Type B pancreatic cell (in vitro differentiated cells): ENCODE results near the gene SYP. TPM values are rescaled to one million over a fixed set of nuclear protein-coding genes. Genes with fewer than 3 reads are reported as not detected.

Source experiments
- DNase-seq: peaks from one replicate; pipeline ENCODE4 v3.0.0; 2021; ENCODE audit warnings: mixed read lengths; ENCODE audit not compliant: unreplicated experiment; ENCODE audit errors: extremely low spot score
- H3K27ac Mint-ChIP-seq: 2 replicates; pipeline ENCODE4 v1.8.0; 2021; ENCODE audit warnings: mild to moderate bottlenecking, mixed read lengths
- H3K27me3 Mint-ChIP-seq: 2 replicates; pipeline ENCODE4 v1.8.0; 2021; ENCODE audit warnings: mixed read lengths
- H3K36me3 Mint-ChIP-seq: 2 replicates; pipeline ENCODE4 v1.8.0; 2021; ENCODE audit warnings: mixed read lengths
- H3K4me1 Mint-ChIP-seq: one replicate; pipeline ENCODE4 v1.8.0; 2021; ENCODE audit warnings: mixed read lengths; ENCODE audit not compliant: unreplicated experiment
- H3K4me3 Mint-ChIP-seq: 2 replicates; pipeline ENCODE4 v1.8.0; 2021; ENCODE audit warnings: mild to moderate bottlenecking, mixed read lengths
- H3K9me3 Mint-ChIP-seq: 2 replicates; pipeline ENCODE4 v1.8.0; 2021; ENCODE audit warnings: mixed read lengths
- CTCF ChIP-seq: fragments of 200-600 bp; sonication (generic); conservative IDR thresholded peaks from 2 replicates; pipeline ENCODE4 v1.5.0; 2021; ENCODE audit warnings: antibody characterized with exemption, mild to moderate bottlenecking
- total RNA-seq: library from RNA; stranded (reverse); gene quantifications from 2 replicates; pipeline ENCODE4 v1.2.1, GENCODE V29; 2021; ENCODE audit warnings: low replicate concordance

SYP gene
- total RNA-seq, 1 donor from 2014 or later: 13.6 TPM

- no peaks in the 10 kb centered on the region for H3K9me3 Mint-ChIP-seq
- DNase-seq: no peak
- peaks cover 4% of the 10 kb centered on the region for H3K36me3 Mint-ChIP-seq
- H3K27ac Mint-ChIP-seq: no peak overlapping the region
- H3K27me3 Mint-ChIP-seq: no peaks in the 10 kb centered on the region
- no peaks in the 10 kb centered on the region for H3K4me1 Mint-ChIP-seq
- H3K4me3 Mint-ChIP-seq: no peak overlapping the region
- no peak for TF ChIP-seq CTCF
Measured at GRCh38 chrX:49246541-49246940, 46.5 kb upstream of the SYP start.

GRCh38 chrX:49244207-49244606, 44.2 kb upstream of the SYP start:
- Mint-ChIP-seq H3K4me1 (no peaks in the 10 kb centered on the region), H3K4me3 (no peak overlapping the region), H3K9me3 (no peaks in the 10 kb centered on the region), H3K27me3 (no peaks in the 10 kb centered on the region), H3K27ac (no peak overlapping the region), H3K36me3 (no peaks in the 10 kb centered on the region)
- no peak for DNase-seq
- no peak for TF ChIP-seq CTCF

- Mint-ChIP-seq H3K9me3 (no peaks in the 10 kb centered on the region), H3K4me1 (no peaks in the 10 kb centered on the region), H3K4me3 (no peak overlapping the region), H3K27me3 (no peaks in the 10 kb centered on the region), H3K36me3 (no peaks in the 10 kb centered on the region), H3K27ac (no peak overlapping the region)
- no peak for TF ChIP-seq CTCF
- no peak for DNase-seq
Measured at GRCh38 chrX:49243166-49243565, 43.2 kb upstream of the SYP start.

- no peaks in the 10 kb centered on the region for H3K4me1 Mint-ChIP-seq
- H3K27me3 Mint-ChIP-seq: no peaks in the 10 kb centered on the region
- no peak for DNase-seq
- TF ChIP-seq CTCF: no peak
- no peaks in the 10 kb centered on the region for H3K36me3 Mint-ChIP-seq
- H3K9me3 Mint-ChIP-seq: no peaks in the 10 kb centered on the region
- no peak overlapping the region for H3K27ac Mint-ChIP-seq
- no peak overlapping the region for H3K4me3 Mint-ChIP-seq
Measured at GRCh38 chrX:49242545-49243066, 42.6 kb upstream of the SYP start.

GRCh38 chrX:49238735-49239134, 38.7 kb upstream of the SYP start:
- Mint-ChIP-seq H3K4me3 (no peak overlapping the region), H3K27me3 (no peaks in the 10 kb centered on the region), H3K27ac (no peak overlapping the region), H3K9me3 (no peaks in the 10 kb centered on the region), H3K36me3 (no peaks in the 10 kb centered on the region), H3K4me1 (peaks cover 5% of the 10 kb centered on the region)
- no peak for TF ChIP-seq CTCF
- DNase-seq: no peak

- Mint-ChIP-seq H3K27me3 (no peaks in the 10 kb centered on the region), H3K9me3 (peaks cover 3% of the 10 kb centered on the region), H3K27ac (no peak overlapping the region), H3K4me1 (peaks cover 5% of the 10 kb centered on the region), H3K36me3 (no peaks in the 10 kb centered on the region), H3K4me3 (peak overlapping the region; percentile 42)
- no peak for DNase-seq
- no peak for TF ChIP-seq CTCF
Measured at GRCh38 chrX:49237060-49237459, 37.1 kb upstream of the SYP start.
